GM19328 (cell line): ENCODE data around the gene ARHGAP8.

Experiments used
- ATAC-seq: cut with Tn5 transposase; IDR thresholded peaks from one replicate; pipeline ENCODE4 v1.9.1; 2021; ENCODE audit warnings: mild to moderate bottlenecking, moderate library complexity; ENCODE audit not compliant: unreplicated experiment

The ARHGAP8 gene

GRCh38 chr22:44752285-44753188 is at the start of gene ARHGAP8:
Gene ARHGAP8, plus strand, starts transcription at chr22:44752575. Its CDS starts 33,953 bp downstream, at chr22:44786528.
- no peak for ATAC-seq

GRCh38 chr22:44703255-44703870 is 49.0 kb upstream of the ARHGAP8 start:
- ATAC-seq, result no peak

- ATAC-seq, result no peak
Measured at GRCh38 chr22:44704159-44705021, 48.0 kb upstream of the ARHGAP8 start.

- ATAC-seq, result no peak
Measured at GRCh38 chr22:44705022-44705297, 47.4 kb upstream of the ARHGAP8 start.

- no peak for ATAC-seq
Measured at GRCh38 chr22:44706488-44706887, 45.9 kb upstream of the ARHGAP8 start.

GRCh38 chr22:44707178-44707577 is 45.2 kb upstream of the ARHGAP8 start:
- ATAC-seq, result no peak

- ATAC-seq, result no peak
Measured at GRCh38 chr22:44707752-44708151, 44.6 kb upstream of the ARHGAP8 start.

GRCh38 chr22:44709881-44710392 is 42.4 kb upstream of the ARHGAP8 start:
- ATAC-seq, result no peak

GRCh38 chr22:44710474-44711240 is 41.7 kb upstream of the ARHGAP8 start:
- ATAC-seq, result no peak

- no peak for ATAC-seq
Measured at GRCh38 chr22:44711241-44711560, 41.2 kb upstream of the ARHGAP8 start.

- no peak for ATAC-seq
Measured at GRCh38 chr22:44711690-44712555, 40.5 kb upstream of the ARHGAP8 start.

- no peak for ATAC-seq
Measured at GRCh38 chr22:44712962-44713361, 39.4 kb upstream of the ARHGAP8 start.

- ATAC-seq, result no peak
Measured at GRCh38 chr22:44714703-44715350, 37.5 kb upstream of the ARHGAP8 start.

- ATAC-seq, result no peak
Measured at GRCh38 chr22:44718418-44718817, 34.0 kb upstream of the ARHGAP8 start.

- no peak for ATAC-seq
Measured at GRCh38 chr22:44719586-44720368, 32.6 kb upstream of the ARHGAP8 start.

- no peak for ATAC-seq
Measured at GRCh38 chr22:44721213-44721612, 31.2 kb upstream of the ARHGAP8 start.

GRCh38 chr22:44722611-44723010 is 29.8 kb upstream of the ARHGAP8 start:
- no peak for ATAC-seq

GRCh38 chr22:44723801-44724200 is 28.6 kb upstream of the ARHGAP8 start:
- no peak for ATAC-seq
